HPDE6-E6E7 (cell line): ENCODE data around the gene SUPV3L1.

Source experiments
- DNase-seq: peaks from one replicate; pipeline ENCODE4 v3.0.0; 2011; ENCODE audit warnings: missing footprints; ENCODE audit errors: extremely low spot score

The SUPV3L1 gene

DNA sequence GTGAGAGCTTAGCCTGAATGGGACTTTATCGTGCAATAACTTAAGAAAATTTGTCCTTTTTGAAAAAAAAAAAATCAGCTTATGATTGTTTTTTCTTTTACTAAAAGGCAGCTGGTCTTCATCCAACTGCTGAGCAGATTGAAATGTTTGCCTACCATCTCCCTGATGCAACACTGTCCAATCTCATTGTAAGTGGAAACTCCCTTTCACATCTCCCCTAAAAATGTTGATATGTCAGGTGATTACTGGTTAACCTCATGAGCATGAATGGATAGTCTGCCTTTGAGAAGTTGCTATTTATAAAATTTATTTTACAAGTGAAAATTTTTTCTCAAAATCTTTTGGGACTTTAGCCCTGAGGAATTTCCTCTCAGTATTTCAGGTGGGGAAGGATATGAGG, 22.3 kb downstream of the SUPV3L1 start:
- no peak for DNase-seq

DNA sequence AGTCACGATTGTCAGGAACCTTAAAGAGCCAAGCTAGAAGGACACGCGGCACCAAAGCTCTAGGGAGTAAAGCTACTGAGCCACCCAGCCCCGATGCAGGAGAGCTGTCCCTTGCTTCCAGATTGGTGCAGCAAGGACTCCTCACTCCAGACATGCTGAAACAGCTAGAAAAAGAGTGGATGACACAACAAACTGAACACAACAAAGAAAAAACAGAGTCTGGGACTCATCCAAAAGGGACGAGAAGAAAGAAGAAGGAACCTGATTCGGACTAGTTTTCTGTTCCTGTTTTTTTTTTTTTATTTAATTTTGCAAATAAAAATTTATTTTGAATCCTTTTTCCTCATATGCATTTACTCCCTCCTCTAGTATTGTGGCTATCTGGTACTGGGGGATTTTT, 28.7 kb downstream of the SUPV3L1 start:
- no peak for DNase-seq

DNA sequence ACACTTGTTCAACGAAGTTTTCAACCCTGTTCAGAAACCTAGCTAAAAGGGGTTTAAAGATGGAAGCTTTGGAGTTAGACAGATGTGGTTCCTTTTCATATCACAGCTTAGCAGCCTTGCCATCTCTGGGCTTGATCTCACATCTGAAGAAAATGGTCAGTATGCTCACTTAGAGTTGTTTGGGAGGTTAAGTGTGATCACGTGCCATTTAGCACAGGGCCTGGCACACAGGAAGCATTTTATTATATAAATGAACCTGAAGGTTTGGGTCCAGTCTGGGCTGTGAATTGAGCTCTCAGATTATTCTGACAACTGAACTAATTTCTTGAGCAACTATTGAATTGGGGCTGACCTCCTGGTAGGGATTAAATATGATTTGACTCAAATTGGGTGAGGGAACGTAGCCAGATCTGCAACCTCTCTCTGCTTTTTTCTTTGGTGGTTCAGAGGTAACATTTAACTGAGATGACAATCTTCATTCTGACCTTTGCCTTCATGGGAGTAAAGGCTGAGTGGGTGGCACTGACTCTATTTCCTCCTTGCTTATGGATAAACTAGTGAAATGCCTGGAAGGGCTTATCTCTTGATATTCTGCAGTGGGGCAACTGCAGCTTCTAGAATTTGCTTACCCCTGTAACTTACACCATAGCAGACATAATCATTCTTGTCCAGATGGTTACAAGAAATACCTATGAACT, 29.9 kb downstream of the SUPV3L1 start:
- DNase-seq = no peak

DNA sequence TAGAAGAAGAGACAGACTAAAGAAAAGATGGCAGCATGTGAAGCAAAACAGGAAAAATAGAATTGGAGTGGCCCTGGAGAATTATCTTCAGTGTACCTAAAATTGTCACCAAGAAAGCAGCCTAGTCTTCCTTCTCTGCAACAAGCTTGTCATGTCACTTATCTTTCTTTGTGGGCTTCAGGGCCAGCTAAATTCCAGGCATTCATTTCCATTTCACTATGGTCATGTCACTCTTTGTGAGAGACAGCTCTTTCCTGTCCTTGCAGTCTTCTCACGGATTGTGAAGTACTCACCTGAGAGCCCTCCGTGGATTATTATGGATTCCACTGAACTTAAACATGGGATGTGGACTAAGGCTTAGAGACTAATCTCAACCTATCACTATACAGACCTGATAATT, 31.1 kb downstream of the SUPV3L1 start:
- no peak for DNase-seq

DNA sequence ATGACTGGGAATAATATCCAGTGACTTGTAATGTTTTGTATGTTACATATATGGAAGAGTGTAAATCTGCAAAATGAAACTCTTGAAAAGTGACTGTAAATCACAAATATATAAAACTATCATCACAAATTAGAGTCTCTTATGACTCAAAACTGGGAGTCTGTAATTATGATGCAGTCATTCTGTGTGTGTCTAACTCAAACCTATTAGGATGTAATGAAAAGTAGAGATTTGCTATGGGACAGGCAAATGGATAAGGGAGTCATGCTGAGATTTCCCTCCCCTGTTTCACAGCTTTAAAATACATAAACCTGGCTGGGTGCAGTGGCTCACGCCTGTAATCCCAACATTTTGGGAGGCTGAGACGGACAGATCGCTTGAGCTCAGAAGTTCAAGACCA, 31.5 kb downstream of the SUPV3L1 start:
- no peak for DNase-seq

DNA sequence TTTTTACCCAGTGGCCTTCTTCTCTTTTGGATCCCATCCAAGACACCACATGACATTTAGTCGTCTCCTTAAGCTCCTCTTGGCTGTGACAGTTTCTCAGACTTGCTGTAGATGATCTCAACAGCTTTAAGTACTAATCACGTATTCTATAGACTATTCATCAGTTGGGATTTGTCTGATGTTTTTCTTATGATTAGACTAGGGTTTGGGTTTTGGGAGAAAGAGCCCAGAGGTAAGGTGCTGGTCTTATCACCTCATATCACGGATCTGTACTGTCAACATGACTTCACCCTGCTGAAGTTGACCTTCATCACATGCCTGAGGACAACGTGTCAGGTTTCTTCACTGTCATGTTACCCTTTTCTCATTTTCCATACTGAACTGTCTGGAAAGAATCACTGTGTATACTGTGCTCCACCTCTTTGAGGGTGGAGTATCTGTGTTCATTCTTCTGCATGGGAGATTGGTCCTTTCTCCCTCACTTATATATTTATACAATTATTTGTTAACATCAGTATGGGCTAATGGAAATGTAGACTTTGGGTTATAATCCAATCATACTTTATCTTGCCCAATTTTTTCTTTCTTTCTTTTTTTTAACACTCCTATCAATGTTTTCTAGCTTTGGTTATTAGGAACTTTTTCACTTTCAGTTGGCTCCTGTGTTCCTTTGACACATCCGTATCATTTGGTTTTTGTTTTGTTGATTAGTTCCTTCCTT, 33.7 kb downstream of the SUPV3L1 start:
- no peak for DNase-seq

DNA sequence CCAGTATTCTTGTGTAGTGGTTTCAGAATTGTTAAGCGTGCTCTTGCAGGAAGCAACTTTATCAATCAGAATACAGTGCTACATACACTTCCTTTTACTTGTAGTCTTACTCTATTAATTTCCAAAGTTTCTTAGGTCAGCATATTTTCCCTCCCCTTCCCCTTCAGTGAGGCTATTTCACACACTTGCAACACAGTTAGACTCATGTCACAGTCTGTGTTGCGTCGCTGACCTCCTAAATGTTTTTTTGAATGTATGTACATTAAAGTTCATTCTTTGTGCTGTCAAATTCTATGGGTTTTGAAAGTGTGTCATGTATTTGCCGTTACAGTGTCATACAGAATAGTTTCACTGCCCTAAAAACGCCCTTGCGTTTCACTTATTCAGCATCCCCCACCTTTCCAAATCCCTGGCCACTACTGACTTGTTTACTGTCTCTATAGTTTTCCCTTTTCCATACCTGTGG, 34.7 kb downstream of the SUPV3L1 start:
- no peak for DNase-seq

DNA sequence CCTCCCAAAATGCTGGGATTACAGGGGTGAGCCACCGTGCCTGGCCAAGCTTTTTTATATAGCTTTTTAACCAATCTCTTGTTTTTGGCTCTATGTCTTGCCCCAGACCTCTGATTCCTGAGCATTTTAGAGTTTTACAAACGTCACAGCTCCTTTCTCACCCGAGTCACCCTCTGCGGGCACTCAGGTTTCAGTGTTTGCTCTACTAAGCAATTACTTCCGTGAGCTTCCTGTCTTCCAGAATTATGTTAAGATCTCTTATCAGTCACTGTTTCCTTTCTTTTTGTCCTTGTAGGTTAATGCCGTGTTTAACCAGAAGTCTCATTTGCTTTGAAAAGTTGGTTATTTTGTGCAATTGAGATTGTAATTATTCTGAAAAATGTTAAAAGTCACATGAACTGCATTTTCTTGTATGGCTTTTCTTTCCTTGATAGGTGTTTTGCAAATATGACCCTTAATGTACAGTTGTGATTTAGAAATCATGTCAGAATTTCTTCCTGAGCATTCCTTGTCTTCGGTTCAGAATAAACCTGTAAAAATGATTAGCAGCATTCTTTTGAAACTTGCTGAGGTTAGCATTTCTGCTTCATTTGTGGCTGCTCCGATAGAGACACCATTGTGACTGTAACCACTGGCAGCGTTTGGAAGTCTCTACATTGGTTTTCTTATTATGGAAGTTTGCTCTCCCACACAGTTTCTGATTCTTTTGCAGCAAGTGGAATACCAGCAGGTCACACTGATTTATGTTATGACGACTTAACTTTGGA, 35.6 kb downstream of the SUPV3L1 start:
- DNase-seq = no peak

DNA sequence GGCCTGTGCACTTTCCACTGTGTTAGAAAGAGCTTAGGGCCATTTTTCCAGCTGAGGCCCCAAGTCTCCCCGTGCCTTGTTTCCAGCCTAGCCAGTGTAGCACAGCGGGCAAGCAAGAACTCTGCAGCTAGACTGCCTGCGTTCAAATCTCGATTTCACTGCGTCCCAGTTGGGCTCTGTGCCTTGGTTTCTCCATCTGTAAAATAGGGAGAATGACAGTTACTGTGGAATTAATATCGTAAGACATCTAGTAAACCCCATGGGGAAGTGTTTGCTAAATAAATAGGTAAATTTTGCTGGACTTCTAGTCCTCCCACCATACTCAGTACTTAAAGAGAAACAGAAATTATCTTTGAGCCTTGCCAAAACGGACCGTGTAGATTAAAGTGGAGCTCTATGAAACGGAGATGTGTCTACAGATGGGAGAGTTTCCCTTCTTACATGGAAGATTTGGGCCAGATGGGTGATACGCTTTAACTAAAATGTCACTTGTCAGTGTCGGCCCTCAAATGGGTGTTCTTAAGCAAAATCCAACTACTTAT, 36.6 kb downstream of the SUPV3L1 start:
- no peak for DNase-seq

DNA sequence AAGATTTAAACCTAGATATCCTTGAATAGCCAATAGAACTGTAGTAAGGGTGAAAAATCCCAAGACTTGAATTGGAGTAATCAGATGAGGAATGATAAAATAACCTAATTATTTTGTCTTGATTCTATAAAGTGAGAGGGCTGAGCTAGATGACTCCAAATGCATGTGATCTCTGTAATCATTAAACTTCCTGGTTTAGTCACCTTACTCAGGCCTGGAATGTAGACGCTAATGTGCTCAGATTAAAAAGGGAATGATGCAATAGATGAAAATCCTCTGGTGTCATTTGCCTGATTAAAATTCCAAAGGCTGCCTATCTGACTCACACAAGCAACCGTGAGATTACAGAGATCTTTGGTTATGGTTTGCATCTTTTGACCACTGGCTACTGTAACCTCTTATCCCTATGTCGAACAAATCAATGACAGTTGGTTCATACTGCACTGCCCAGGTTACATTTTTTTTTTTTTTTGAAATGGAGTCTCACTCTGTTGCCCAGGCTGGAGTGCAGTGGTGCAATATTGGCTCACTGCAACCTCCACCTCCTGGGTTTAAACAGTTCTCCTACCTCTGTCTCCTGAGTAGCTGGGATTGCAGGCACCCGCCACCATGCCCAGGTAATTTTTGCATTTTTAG, 37.2 kb downstream of the SUPV3L1 start:
- peak; percentile 86 for DNase-seq

DNA sequence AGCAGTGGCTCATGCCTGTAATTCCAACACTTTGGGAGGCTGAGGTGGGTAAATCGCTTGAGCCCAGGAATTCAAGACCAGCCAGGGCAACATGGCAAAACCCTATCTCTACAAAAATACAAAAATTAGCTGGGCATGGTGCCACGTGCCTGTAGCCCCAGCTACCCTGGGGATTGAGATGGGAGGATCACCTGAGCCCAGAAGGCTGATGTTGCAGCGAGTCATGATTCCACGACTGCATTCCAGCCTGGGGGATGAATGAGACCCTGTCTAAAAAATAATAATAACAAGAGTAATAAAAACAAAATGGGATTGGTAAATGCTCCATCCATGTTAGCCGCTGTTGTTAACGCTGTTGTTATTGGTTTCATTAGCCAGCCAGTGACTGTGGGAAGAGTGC, 38.8 kb downstream of the SUPV3L1 start:
- no peak for DNase-seq

DNA sequence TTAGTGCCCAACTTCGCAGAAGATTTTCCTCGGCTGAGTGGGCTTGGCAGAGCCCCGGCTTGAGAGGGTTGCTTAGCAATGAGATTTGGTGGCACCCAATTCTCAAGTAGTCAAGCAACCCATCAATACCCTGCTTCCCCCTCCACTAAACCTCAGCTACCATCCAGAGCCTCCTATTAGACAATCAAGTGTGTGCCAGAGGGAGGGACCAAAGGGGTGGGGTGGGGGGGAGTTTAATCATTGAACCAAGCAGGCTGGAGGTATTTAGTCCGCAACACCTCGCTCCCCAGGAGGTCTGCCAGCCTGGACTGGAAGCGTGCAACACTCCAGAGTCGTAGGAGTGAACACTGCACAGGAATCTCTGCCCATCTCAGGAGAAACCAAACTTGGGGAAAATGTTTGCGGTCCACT, 40.0 kb downstream of the SUPV3L1 start, which contains the start of gene HKDC1:
TSS of gene HKDC1 (plus strand) at position 292 of the 411 bp plus-strand sequence. CDS start at position 396, 104 bp downstream.
- no peak for DNase-seq

DNA sequence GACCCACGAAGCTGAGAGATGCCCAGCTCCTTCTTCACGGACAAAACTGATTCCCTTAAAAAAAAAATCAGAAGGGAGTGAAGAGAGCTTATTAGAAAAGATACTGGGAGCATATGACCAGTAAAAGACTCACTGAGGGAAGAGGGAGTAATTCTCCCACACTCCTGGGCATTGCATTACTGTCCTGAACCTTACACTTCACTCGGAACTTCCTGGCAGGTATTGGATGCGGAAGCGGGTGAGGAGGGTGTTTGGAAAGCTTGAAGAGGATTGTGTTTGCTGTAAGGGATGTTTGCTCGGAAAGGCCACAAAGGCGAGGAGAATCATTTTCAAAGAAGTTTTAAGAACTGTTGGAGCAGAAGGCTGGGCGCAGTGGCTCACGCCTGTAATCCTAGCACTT, 40.5 kb downstream of the SUPV3L1 start:
- no peak for DNase-seq

DNA sequence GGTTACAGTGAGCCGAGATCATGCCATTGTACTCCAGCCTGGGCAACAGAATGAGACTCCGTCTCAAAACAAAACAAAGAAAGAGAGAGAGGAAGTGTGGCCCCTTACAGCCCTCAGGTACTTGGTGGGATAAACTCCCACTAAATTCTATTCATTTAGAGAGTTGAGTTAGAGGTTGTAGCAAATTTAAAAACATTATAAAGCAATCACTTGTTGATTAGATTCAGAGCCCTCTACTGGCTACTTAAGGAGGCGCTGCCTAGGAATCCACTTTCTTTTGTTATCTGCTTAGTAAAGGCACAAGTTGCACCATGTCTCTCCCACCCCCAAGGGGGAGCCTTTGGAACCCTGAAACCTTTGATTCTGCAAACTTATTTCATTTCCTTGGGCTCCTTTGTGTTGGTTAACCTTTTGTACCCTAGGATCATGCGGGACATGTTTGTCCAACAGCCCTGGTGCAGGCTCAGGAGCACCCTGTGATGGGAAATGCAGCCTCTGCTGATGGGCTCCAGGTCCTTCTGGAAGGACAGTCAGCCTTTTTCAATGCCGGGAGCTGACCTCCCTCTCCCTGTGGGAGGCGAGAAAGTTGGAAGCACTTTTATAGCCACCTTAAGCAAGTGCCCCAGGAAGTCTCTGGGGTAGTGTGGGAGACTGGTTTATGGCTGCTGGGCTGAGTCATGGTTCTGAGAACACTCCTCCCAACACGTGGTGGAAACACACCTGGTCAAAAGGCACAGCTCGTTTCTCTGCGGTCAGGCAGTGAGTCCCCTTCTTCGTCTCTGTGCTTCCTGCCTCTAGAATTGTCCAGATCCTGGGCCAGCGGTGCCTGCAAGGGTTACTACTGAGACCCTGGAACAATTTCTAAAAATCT, 42.4 kb downstream of the SUPV3L1 start:
- DNase-seq = peak; percentile 97

DNA sequence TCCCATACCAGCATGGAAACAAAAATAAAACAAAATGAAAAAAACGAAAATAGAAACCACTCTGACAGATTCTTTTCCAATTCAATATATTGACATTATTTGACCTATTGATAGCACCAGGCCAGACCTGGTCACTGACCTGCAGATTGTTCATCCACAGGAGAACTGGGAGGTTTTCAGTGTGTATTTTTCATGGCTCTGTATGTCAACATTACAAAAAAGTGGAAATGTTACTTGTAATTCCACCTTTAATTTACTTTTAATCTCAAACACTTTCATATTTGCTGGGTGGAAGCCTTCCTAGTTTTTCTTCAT, 43.0 kb downstream of the SUPV3L1 start:
- no peak for DNase-seq

DNA sequence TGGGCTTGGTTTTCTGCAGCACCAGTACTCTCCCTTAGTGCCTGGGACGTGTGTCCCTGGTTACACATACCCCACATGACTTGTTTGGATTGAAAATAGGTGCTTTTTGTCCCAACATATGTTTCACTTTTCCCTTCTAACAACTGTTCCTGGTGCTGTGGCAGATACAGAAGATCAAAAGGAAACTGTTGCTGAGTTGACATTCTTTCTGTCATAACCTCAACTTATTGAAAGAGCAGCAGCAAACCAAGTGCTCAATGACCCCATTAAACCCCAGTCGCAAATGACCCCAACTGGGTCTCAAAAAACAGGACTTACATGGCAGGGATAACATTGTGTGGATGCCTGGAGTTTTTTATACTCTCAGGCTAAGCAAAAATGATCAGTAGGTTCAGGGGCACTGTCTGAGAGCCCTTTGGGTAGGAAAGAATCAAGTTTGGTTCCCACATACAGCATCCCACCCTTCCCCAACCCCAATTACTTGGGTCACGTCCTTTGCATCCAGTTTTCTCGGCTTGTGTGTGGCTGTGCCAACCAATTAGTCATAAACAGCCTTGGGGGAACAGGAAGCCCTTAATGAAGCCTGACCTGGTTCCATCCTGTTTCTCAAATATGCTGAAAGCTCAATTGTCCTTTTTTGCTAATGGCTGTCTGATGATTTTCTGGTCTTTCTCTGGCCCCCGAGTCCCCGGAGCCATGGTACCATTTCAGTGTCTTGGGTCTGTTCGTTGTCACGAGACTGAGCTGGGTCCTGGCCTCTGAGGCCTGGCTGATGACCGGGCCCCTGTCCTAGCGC, 45.0 kb downstream of the SUPV3L1 start:
- DNase-seq = peak; percentile 36

DNA sequence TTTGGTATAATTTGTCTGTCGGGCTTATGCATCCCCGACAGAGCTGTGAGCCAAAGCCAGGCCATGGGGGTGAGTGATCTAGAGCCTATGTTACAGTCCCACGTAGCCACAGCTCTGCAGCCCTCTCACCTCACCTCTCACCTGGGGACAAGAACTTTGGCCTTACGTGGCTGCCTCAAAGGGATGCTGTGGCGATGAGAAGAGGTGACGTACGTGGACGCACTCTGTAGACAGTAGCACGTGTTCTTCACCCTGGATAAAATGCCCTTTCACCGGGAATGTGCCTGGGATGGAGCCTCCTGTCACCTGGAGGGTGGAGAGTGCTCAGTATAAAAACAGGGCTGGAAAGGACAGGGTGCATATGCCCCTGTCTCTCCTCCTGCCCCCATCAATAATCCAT, 45.6 kb downstream of the SUPV3L1 start:
- DNase-seq = no peak

DNA sequence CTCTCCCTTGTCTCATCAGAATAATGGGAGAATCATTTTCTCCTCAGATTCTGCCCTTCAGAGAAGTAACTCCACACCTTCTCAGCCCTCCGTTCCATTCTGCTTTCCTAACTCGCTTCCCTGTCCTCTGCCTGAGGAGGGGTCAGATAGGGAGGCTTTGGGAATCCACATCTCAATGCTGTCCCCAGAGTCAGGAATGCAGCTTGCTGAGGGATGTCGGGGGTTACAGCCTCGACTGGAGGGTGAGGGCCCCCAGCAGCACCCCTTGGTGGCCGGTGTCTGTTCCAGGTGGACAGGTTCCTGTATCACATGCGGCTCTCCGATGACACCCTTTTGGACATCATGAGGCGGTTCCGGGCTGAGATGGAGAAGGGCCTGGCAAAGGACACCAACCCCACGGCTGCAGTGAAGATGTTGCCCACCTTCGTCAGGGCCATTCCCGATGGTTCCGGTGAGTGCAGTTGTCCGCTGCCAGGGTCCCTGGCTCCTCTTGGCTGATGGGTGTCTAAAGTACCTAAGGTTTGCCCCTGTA, 47.0 kb downstream of the SUPV3L1 start:
- no peak for DNase-seq

DNA sequence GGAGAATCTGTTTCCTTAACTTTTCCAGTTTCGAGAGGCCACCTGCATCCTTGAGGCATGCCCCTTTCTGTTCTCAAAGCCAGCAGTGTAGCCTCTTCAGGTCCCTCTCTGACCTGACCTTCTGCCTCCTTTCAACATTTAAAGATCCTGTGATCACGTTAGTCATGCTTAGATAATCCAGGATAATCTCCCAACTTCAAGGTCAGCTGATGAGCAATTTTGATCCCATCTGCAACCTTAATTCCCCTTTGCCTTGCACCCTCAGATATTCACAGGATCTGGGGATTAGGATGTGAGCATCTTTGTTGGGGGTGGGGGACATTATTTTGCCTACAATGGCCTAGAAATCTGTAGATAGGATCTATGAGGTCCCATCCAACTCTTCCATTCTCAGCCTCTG, 48.1 kb downstream of the SUPV3L1 start:
- DNase-seq = no peak

DNA sequence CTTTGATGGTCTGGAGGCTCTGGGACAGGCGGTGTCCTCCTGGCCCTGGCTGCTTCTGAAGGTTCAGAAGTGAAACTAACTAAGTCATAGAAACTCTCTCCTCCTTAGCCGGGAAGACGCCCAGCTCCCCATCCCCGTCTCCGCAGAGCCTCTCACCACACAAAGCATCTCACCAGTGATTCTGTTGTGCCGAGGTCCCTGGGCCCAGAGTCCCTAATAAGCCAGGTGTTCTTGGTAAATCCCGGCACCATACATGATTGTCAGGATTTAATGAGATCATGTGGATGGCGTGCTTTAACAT, 49.5 kb downstream of the SUPV3L1 start:
- no peak for DNase-seq
